GM19395 (cell line): ENCODE data around the gene IL32.

ENCODE experiments used
- ATAC-seq: cut with Tn5 transposase; IDR thresholded peaks from one replicate; pipeline ENCODE4 v1.9.1; 2021; ENCODE audit warnings: mild to moderate bottlenecking, moderate library complexity; ENCODE audit not compliant: unreplicated experiment

The IL32 gene

DNA sequence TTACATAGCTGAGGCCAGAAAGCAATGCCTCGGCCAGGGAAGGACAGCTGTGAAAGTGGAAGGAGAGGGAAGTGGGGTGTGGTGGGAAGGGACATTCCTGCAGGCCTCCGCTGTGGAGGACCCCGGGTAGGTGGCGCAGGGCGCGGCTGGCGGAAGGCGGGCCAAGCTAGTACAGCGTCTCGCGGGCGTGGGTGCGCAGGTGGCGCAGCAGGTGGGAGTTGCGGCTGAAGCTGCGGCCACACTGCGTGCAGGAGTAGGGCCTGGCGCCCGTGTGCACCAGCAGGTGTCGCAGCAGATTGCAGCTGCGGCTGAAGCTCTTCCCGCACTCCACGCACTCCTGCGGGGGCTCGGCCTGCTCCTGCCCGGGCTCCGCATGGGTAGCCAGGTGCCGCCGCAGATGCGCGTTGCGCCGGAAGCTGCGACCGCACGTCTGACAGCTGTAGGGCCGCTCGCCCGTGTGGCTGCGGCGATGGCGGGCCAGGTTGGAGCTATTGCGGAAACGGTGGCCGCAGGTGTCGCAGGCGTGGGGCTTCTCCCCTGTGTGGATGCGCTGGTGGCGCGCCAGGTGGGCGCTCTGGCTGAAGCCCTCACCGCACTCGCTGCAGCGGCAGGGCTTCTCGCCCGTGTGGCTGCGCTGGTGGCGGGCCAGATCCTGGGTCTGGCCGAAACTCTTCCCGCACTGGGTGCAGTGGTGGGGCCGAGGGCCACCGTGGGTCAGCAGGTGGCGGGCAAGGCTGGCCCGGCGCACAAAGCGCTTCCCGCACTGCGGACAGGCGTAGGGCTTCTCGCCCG is 23.7 kb downstream of the IL32 start:
- ATAC-seq, result no peak

DNA sequence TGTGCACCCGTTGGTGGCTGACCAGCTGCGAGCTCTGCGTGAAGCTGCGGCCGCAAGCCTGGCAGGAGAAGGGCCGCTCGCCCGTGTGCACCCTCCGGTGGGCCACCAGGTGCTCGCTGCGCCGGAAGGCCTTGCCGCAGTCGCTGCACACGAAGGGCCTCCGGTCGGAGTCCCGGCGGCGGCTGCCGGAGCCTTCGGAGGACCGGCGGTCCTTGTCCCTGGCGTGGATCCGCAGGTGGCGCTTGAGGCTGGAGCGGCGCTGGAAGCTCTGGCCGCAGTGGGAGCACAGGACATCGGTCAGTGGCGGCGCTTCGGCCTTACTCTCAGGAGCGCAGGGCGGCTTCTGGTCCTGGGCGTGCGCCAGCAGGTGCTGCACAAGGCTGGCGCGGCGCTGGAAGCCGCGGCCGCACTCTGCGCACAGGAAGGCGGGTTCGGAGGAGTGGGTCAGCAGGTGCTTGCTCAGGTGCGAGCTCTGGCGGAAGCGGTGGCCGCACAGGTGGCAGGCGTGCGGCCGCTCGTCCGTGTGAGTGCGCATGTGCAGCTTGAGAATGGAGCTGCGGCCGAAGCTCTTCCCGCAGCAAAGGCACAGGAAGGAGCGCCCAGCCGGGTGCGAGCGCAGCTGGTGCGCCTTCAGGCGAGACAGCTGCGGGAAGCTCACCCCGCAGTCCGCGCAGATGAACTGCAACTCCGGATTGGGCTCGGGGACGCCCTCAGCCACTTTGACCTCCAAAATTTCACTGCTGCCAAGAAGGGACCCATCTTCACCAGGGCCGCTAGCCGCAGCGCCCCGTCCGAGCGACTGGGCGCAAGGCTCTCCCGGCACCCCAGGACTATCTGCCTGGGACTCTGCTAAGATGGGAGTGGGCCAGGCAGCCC is 24.5 kb downstream of the IL32 start:
- no peak for ATAC-seq

DNA sequence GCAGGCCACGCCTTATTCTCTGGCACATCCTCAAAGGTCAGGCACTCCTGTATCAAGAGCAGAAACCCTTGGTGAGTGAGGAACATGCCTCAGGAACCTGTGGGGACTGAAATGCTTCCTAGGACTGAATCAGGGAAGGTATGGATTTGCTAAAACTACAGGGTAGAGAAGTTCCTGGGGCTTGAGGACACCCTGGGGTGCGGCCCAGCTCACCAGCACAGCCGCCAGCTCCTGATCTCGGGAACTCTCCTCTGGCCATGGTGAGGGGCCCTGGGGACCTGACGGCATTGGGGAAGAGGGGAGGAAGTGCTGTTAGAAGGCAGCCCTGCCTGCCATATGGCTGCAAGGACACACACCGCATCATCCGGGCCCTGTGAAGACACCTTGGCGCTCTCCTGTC is 26.1 kb downstream of the IL32 start:
- ATAC-seq, result no peak

DNA sequence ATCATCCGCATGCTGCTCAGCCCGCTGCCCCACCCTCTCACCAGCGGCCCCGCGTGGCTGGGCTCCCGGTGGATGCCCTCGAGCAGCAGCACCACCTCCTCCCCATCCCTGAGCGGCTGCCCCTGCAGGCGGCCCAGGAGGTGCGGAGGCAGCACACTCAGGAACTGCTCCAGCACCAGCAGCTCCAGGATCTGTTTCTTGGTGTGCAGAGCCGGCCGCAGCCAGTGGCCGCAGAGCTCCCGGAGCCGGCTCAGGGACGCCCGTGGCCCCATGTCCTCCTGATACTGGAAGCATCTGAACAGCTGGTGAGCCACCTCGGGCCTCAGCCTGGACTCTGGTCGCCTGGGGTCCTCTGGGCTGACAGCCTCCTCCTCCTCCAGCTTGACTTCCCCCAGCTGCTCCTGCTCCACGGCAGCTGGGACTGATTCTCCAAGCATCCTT is 27.1 kb downstream of the IL32 start:
- ATAC-seq, result no peak

DNA sequence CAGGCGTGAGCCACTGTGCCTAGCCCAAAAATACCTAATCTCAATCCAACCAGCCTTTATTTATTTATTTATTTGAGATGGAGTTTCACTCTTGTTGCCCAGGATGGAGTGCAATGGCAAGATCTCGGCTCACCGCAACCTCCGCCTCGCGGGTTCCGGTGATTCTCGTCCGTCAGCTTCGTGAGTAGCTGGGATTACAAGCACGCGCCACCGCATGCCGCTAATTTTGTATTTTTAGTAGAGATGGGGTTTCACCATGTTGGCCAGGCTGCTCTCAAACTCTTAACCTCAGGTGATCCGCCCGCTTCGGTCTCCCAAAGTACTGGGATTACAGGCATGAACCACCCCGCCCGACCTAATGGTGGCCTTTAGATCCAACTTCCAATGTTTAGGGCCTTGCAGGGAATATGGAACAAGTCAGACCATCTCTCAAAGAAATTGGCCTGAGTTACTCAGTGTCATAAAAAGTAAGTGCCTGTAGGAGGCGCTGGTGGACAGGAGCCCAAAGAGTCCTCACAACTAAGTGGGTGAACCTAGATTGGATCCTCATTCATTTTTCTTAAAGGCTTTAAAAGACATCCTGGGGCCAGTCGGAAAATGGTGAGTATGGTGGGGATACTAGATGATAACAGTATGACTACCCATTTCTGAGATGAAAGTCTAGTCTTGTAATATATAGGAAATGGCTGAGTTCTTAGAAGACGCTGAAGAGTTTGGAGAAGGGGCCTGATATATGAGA is 29.0 kb downstream of the IL32 start:
- no peak for ATAC-seq

DNA sequence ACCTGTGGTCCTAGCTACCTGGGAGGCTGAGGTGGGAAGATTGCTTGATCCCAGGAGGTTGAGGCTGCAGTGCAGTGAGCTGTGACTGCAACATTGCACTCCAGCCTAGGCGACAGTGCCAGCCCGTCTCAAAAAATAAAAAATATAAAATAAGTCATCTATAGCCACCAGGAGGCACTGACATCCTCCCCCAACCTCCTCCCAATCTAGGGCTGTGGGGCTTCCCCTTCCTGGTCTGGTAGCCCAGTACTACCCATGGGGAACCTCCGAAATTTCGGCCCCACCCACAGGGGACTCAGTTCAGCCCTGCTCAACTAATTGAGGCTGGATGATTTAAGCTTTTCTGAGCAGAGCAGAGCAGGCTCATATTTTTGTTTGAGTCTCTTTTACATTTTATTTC is 30.4 kb downstream of the IL32 start:
- peak; percentile 72 for ATAC-seq

DNA sequence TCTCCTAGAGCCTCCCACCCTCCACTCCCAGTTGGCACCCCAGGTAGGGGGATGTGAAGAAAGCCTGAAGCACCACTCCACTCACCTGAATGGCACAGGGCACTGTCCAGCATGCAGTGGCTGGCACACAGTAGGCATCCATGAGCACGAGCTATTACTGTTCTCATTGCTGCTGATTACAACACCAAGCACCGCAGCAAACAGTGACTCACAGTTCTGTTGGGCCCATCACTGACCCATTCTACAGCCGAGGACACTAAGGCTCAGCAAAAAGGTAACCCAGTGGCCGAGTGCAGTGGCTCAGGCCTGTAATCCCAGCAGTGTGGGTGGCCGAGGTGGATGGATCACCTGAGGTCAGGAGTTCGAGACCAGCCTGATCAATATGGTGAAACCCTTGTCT is 30.9 kb downstream of the IL32 start:
- ATAC-seq, result no peak

DNA sequence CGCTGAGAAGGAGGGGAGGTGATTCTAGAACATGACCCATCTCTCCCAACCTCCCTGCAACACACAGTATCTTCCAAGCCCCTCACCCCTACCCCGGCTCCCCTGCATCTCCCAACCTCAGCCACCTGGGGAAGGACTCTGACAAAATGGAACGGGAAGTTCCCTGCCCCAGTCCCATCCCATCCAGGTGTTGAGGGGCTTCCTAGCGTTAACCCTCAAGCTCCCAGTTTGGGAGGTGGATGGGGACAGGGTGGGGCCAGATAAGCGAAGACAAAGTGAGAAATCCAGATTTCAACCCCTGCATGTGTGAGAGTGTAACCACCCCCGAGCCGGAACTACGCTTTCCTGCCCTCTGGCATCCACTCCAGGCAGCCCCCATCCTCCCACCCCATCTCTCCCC is 31.8 kb downstream of the IL32 start:
- ATAC-seq, result no peak

DNA sequence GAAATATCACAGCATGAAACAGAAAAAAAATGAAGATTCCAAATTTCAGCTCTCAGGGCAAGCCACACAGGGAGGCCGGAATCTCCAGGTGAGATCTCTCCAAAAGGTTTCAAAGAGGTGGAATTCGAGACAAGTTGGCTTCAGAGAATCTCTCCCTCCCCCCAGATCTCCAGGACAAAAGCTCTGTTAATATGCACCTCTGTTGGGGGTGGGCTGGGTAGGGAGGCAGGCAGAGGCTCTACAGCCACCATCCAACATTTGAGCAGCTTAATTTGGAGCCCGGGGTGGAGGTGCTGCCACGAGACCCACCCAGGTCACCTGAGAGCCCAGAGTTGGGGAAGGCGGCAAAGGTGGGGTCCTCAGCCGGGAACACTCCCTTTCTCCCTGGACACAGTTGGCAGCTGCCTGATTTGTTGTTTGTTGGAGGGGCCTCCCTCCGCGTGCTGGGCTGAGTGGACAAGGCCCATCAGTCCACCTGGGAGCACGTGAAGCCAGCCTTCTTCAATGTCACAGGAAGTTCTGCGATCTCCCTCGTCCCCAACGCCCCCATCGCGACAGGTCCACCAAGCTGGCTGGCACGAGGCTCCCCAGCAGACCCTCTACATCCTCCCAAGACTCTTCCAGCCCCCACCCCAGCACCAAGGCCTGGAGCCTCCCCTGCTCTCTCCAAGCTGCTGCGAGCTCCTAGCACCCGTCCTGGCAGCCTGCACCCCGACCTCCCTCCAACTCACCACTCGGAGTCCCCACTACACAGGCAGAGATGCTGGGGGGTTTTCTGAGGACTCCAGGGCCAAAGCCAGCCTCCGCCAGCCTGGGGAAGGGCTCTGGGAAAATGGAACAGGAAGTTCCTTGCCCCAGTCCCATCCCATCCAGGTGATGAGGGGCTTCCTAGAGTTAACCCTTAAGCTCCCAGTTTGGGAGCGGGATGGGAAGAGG is 33.3 kb downstream of the IL32 start, which contains the start of gene ZSCAN10:
Gene ZSCAN10, minus strand, starts transcription at position 836 of the 936 bp plus-strand sequence. CDS start 6,357 bp downstream, outside the sequence.
- ATAC-seq, result no peak

DNA sequence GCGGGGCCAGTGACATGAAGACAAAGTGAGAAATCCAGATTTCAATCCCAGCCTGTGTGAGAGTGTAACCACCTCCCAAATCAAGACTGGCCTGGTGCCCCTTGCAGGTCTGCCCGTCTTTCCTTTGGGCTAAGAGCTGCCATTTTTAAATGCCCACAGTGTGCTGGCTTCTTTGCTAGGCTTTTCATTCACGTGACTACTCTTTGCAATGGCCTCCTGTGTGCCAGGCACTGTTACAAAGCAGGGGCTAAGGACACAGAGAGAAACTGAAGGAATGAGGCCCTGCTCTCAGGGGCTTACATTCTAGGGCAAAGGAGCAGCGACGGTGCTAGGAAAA is 33.9 kb downstream of the IL32 start:
- ATAC-seq, result no peak

DNA sequence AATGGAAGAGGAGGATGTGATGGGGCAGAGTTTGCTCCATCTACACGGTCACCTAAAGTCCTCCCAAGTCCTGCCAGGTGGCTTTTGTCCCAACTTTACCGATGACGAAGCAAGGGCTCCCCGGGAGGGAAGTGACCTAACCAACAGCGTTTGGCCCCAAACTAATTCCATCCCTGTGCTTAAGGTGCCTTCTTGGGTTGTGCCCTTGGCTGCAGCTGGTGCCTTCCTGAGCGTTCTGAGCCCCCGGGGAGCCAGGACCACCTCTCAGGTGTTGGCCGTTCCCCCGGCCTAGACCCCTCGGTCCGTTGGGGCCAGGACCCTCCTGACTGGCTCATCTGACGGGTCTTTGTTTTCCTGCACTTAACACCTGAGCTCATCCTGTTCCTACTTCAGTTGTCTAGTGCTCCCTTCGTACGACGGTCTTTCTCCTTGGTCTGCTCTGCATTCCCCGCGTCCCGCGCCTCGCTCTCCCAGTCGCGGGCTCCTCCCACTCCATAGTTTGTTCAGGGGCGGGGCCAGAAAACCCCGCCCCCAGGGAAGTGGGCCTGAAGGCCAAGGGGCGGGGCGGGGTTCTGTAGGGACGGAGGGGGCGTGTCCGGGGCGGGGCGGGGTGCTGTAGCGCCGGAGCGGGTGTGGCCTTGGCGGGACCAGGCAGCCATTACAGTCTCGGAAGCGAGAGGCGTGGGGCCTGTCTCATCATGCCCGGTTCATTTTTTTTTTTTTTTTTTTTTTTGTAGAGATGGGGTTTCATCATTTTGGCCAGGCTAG is 34.5 kb downstream of the IL32 start:
- ATAC-seq, result peak; percentile 65

DNA sequence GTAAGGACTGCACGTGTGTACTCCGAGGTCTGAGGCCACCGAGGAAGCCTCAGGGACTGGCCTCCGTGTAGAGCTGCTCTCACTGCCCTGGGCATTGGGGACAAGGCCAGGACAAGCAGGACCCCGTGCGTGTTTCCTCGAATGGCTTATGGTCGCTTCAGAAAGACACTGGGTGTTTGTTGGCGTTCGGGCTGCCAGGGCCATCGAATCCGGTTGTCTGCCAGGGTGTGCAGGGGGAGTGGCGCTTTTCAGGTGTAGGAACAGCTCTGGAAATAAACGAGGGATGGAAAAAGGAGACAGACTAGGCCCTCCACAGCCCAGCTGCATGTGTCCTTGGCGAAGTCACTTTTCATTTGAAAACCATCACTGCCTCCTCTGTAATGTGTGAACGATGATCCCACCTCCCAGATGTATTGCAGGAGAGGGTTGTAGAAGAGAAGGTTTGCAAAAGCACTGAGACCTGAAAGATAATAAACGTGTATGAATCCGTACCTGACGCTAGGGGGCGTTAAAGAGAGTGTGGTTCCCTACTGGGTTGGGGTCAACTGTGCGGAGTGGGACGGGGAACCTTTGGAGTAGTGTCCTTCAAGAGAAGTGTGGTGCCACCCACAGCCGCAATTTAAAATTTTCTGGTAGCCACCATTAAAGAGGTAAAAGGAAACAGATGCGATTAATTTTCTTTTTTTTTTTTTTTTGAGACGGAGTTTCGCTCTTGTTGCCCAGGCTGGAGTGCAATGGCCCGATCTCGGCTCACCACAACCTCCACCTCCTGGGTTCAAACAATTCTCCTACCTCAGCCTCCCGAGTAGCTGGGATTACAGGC is 35.8 kb downstream of the IL32 start:
- no peak for ATAC-seq

DNA sequence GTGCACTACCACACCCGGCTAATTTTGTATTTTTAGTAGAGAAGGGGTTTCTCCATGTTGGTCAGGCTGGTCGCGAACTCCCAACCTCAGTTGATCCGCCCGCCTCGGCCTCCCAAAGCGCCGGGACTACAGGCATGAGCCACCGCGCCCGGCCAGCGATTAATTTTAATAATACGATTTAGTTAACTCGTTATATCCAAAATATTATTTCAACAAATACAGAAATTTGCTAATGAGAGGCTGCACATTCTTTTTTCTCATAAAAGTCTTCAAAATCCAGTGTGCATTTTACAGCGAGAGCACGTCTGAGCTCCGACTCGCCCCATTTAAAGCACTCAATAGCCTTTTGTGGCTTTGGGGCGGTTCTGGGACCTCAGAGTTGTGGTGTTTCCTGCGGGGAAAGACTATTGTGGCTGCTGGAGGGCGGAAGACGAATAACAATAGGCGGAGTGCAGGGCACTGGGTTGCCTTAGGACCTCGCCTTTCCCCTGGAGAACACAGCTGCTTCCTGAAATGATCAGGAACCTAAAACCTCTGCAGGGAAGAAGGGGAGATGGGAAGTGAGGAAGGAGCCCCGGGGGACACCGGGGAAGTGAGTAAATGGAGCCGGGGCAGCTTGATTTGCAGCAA is 36.5 kb downstream of the IL32 start:
- no peak for ATAC-seq

DNA sequence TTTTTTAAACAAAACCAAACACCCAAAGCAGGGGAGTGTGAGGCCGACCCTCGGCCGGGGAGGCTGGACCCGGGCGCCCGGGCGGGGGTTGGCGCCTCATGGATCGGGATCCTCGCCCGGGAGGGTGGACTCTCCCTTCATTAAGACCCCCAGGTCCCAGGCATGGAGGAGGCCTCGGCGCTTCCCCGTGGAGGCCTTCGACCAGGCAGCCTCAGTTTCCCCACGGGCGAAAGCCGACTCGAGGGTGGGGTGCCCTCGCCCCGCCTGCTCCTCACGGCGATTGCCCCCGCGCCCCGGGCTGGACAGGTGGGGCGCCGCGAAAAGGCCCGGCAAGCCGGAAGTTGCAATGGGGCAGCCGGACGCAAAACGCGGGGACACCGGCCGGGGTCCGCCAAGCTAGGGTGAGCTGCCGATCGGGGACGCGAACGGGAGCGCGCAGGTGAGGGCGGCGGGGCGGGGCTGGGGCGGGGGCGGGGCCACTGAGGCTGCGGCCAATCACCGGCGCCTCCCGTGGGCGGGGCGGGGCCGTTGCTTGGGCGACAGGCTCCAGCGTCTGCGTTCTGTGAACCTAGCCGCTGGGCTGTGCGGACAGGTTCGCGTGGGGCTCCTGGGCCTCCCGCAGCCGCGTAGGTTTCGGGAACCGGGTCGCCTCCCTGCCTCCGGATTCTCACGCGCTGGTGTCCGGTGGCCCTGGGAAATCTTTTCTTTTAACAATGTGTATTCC is 40.9 kb downstream of the IL32 start:
- ATAC-seq, result peak; percentile 69

DNA sequence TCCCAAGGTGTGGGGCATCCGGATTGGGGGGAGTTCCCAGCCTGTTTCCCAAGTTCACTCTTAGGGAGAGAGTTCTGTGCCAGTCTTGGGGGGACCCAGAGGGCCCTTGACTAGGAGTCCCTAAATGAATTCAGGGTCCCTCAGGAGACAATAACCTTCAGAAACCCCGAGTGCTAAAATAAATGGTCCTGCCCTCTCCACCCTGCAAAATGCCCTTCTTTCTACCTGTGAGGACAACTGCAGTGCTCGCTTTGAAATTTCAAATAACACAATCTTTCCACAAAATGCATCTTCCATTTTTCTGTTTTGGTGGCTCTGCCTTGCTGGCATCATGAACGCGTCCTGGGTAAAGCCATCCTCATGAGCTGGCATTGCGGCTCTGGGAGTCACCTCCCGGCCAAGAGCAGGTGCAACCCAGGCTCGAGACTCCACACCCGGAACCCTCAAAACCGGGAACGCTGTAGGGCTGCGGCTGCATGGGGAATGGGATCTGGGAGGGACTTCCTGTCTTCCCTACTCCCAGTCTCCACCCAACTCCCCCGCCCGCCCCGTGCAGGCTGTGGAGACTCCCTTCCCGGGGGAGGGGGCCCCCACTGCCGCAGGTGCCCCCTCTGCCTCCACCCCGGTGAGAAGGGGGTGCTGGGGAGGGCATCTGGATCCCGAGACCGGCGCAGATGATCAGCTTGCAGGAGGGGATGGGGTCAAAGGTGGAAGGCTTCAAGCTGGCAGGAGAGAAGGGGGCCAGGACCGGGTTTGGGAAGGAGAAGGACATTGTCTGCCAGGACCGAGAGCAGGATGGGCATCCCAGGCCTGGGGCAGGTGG is 46.8 kb downstream of the IL32 start, which contains the start of gene ZNF205:
Gene ZNF205, plus strand, starts transcription at position 529 of the 823 bp plus-strand sequence. CDS start 845 bp downstream, outside the sequence.
- ATAC-seq, result no peak

DNA sequence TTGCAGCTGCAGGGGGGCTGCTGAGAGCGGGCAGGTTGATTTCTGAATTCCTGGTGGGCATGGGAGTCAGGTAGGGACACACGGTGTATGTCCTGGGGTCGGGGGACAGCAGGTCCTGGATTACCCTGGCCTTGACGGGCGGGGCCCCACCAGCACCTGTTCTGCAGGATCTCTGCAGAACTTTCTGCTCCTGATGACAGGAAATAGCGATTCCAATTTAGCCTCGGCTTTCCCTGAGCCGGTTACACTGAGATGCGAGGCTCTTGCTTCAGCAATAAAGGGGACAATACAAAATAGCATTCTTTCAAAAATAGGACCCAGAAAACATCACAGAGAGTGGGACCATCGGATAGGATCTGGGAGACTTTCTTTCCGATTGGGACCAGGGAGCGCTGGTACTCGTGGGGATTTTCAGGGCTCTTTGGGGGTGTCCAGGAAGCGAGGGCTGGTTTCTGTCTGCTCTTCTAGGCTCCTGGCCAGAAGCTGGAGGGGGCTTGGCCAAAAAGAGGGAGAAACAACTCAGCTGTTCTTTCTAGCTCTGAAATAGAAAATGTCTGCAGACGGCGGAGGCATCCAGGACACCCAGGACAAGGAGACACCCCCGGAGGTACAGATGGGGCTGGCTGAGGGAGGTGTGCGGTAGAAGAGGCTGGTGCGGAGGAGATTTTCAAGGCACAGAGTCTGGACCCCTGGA is 47.6 kb downstream of the IL32 start:
- no peak for ATAC-seq
